ENCODE measurements around the gene TSPAN6. TPM values are rescaled to one million over a fixed set of nuclear protein-coding genes. Genes with fewer than 3 reads are reported as not detected.

The TSPAN6 gene
- total RNA-seq, 1 donor, result 44.5 TPM

- H3K4me3 ChIP-seq (ENCODE audit: low read depth, low read length), result no peak overlapping the region
- no peak for DNase-seq (ENCODE audit: low read depth)
- no peak for TF ChIP-seq CTCF (IDR thresholded peaks at IDR 0.05; ENCODE audit: insufficient read depth, low read depth, low read length)
Observed at GRCh38 chrX:100593126-100593525, 43.5 kb downstream of the TSPAN6 start.

DNA sequence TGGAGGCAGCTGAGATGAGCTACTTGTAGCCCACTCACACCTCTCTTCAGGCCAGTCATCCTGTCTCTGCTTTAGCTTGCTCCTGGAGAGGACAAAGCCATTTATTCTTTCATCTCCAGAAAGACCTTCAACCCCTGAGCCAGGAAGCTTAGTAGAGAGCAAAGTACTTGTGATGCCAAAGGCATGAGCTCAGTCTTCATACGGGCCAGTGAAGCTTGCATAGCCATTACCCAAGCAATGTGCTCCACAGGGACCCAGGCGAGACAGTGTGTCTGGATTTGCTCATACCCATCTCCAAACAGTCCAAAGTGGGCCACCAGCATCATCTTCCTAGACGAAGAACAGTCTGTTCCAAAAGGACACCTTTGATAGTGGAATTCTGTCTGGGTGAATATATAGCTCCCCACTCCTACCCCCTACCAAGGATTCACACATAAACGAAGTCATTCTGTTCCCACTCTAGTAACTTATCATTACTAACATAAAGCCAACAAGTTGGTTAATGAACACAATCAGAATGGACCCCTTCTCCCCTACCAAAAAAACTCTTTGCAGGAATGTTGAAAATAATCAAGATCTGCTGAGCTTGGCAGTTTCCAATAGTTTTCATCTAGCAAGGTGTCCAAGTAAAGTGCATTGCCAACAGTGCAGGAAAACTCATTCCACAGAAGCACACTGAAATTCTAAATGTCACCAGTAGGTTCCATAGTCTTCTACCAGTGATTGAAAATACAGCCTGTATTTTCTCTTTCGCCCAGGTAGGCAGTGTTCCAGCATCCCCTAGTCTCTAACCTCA lies 45.2 kb downstream of the TSPAN6 start:
- no peak for TF ChIP-seq CTCF (IDR thresholded peaks at IDR 0.05; ENCODE audit: insufficient read depth, low read depth, low read length)
- H3K4me3 ChIP-seq (ENCODE audit: low read depth, low read length), result no peak overlapping the region
- DNase-seq (ENCODE audit: low read depth), result no peak

DNA sequence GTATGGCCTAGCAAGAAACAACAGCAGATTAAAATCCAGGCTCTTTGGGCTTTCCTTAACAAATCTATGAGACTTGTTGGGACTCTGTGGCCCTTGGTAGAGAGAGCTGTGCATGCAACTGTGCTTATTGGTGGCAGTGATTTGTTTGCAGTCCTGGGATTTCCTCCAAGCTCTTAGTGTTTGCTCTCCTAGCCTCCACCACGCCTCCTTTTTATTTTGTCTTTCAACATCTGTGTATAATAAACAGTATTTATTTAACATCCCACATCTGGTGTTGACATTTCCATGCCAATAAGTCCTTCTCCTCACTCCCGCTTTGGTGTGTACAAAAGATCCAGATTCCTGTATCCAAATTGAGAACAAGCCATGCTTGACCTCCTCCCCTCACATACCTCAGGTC lies 48.7 kb downstream of the TSPAN6 start:
- no peak for TF ChIP-seq CTCF (IDR thresholded peaks at IDR 0.05; ENCODE audit: insufficient read depth, low read depth, low read length)
- H3K4me3 ChIP-seq (ENCODE audit: low read depth, low read length), result no peak overlapping the region
- peak; percentile 53 for DNase-seq (ENCODE audit: low read depth)

DNA sequence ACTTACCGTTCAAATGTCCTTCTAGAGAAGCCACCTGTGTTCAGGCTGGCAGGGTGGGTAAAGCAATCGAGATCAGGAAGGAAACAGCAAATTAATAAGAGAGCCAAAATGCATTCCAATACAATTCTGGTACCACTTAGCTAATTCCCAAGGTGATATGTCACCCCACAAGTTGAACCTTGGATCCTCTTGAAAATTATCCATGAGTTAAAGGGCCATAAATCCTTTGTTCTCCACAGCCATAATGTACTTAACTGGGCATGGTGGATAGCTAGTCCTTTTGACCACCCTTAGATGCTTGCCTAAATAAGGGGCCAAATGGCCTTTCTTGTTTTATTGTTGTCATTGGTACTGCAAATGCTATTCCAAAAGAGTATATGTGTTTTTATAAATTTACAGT lies 49.9 kb downstream of the TSPAN6 start:
- no peak overlapping the region for H3K4me3 ChIP-seq (ENCODE audit: low read depth, low read length)
- DNase-seq (ENCODE audit: low read depth), result no peak
- no peak for TF ChIP-seq CTCF (IDR thresholded peaks at IDR 0.05; ENCODE audit: insufficient read depth, low read depth, low read length)

DNA sequence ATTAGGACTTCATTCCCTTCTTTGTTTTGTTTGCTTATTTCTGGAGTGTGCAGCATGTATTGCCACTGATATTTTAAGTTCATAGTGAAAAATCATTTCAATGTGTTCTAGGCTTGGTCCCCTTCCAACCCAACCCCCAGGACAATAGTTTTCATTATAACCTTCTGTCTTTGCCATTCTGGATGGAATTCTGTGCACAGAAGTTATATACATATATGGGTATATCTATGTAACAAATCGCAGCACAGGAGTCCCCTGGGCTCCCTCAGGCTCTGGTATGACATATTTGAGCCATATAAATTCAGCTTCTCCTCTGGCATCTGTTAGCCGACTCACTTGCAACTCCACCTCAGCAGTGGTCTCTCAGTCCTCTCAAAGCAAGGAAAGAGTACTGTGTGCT lies 52.0 kb downstream of the TSPAN6 start, which contains the start of gene TNMD:
Gene TNMD (plus strand): TSS at position 326 of the 400 bp plus-strand sequence. CDS start 83 bp downstream, outside the sequence.
- TF ChIP-seq CTCF (IDR thresholded peaks at IDR 0.05; ENCODE audit: insufficient read depth, low read depth, low read length), result no peak
- DNase-seq (ENCODE audit: low read depth), result no peak
- H3K4me3 ChIP-seq (ENCODE audit: low read depth, low read length), result no peak within 1 kb of the TSS

Other genes with a start within 250 kb of the TSPAN6 start
- gene PCDH19, start 226.5 kb downstream of the TSPAN6 start, total RNA-seq, result 0.32 and 0.86 TPM in 2 replicates
- gene TNMD, start 51.9 kb downstream of the TSPAN6 start, total RNA-seq, result not detected in 2 replicates
- gene SRPX2, start 7.4 kb upstream of the TSPAN6 start, total RNA-seq, result 44.1 and 66.1 TPM in 2 replicates
- gene SYTL4, start 95.3 kb upstream of the TSPAN6 start, total RNA-seq, result 4.3 and 32.9 TPM in 2 replicates
- gene CSTF2, start 183.6 kb upstream of the TSPAN6 start, total RNA-seq, result 14.5 and 16.0 TPM in 2 replicates
- gene NOX1, start 237.6 kb upstream of the TSPAN6 start, total RNA-seq, result under 0.01 TPM in 1 of 2 replicates, not detected in the other

Measured in fibroblast of villous mesenchyme (primary cell).